Erythroblast (primary cell): Measurements from ENCODE around the gene AGAP2.

Experiments
- DNase-seq, 2 experiments: peaks; one replicate each; lab custom pipeline; 2025; lab: John Stamatoyannopoulos, UW
- GATA1 ChIP-seq: IDR thresholded peaks from 2 replicates; pipeline ENCODE4 v1.6.1; 2011; ENCODE audit warnings: low read depth, mild to moderate bottlenecking, control low read depth, low read length, moderate library complexity
- POLR2A ChIP-seq: IDR thresholded peaks from 2 replicates; pipeline ENCODE4 v1.6.1; 2011; ENCODE audit warnings: mild to moderate bottlenecking, low read length

The AGAP2 gene

GRCh38 chr12:57738661-57739237 is at the start of gene AGAP2:
Gene AGAP2 (minus strand): TSS chr12:57738742. CDS start chr12:57738246, 496 bp downstream.
- no peak for DNase-seq
- no peak for TF ChIP-seq GATA1
- no peak for TF ChIP-seq POLR2A

- DNase-seq, result no peak
- TF ChIP-seq POLR2A (no peak), GATA1 (no peak)
These were observed 45.3 kb upstream of the AGAP2 start for GRCh38 chr12:57783861-57784260.

- TF ChIP-seq POLR2A (no peak), GATA1 (no peak)
These were observed 44.9 kb upstream of the AGAP2 start for GRCh38 chr12:57783466-57783801.

GRCh38 chr12:57782608-57783465 is 44.3 kb upstream of the AGAP2 start, which contains the start of gene TSFM:
Gene TSFM (plus strand): TSS chr12:57782787. CDS start chr12:57782802, 15 bp downstream.
- peak; percentile 94 for TF ChIP-seq POLR2A
- no peak for TF ChIP-seq GATA1
- DNase-seq, result peak; percentile 98 to 99

More at GRCh38 chr12:57783466-57783801, 44.9 kb upstream of the AGAP2 start:
- no peak for DNase-seq

- TF ChIP-seq GATA1 (no peak), POLR2A (no peak)
- no peak for DNase-seq
These were observed 43.7 kb upstream of the AGAP2 start for GRCh38 chr12:57782243-57782607.

GRCh38 chr12:57781801-57782200 is 43.3 kb upstream of the AGAP2 start:
- DNase-seq, result no peak
- TF ChIP-seq GATA1 (no peak), POLR2A (no peak)

- DNase-seq, result no peak
- TF ChIP-seq POLR2A (no peak), GATA1 (no peak)
These were observed 42.7 kb upstream of the AGAP2 start for GRCh38 chr12:57781244-57781643.

GRCh38 chr12:57780284-57780897 is 41.8 kb upstream of the AGAP2 start:
- no peak for TF ChIP-seq GATA1
- no peak for TF ChIP-seq POLR2A
- DNase-seq, result no peak

- DNase-seq, result peak in 1 of 2 experiments; percentile 16
- TF ChIP-seq POLR2A (no peak), GATA1 (no peak)
These were observed 41.2 kb upstream of the AGAP2 start for GRCh38 chr12:57779736-57780135.

- DNase-seq, result no peak
- no peak for TF ChIP-seq GATA1
- no peak for TF ChIP-seq POLR2A
These were observed 39.4 kb upstream of the AGAP2 start for GRCh38 chr12:57777911-57778310.

GRCh38 chr12:57777367-57777766 is 38.8 kb upstream of the AGAP2 start:
- TF ChIP-seq GATA1, result no peak
- DNase-seq, result no peak

GRCh38 chr12:57776247-57776587 is 37.7 kb upstream of the AGAP2 start:
- TF ChIP-seq POLR2A (no peak), GATA1 (no peak)

GRCh38 chr12:57775563-57776246 is 37.2 kb upstream of the AGAP2 start:
- peak; percentile 12 to 19 for DNase-seq
- TF ChIP-seq POLR2A (no peak), GATA1 (no peak)

More at GRCh38 chr12:57776247-57776587, 37.7 kb upstream of the AGAP2 start:
- no peak for DNase-seq
